B cell (primary cell): ENCODE measurements around the gene HDDC2. TPM values are rescaled to one million over a fixed set of nuclear protein-coding genes. Genes with fewer than 3 reads are reported as not detected.

Experiments
- ATAC-seq: fragments of 200-7000 bp; cut with Tn5 transposase; one replicate; pipeline ENCODE4 v1.10.0; 2021; ENCODE audit warnings: low read depth, mild to moderate bottlenecking, moderate number of reproducible peaks, moderate library complexity
- CTCF ChIA-PET: fragments of 350-600 bp; sonication (Branson Sonifier 250); formaldehyde crosslinking; loops from one replicate; lab custom pipeline; 2021; ENCODE audit warnings: antibody characterized with exemption, inconsistent platforms; lab: Charles Lee
- POLR2A ChIA-PET: fragments of 350-600 bp; sonication (Branson Sonifier 250); formaldehyde crosslinking; loops from one replicate; lab custom pipeline; 2021; ENCODE audit warnings: antibody characterized with exemption; lab: Charles Lee
- DNase-seq: peaks from one replicate; pipeline ENCODE4 v3.0.0; 2013
- H2AFZ ChIP-seq: 2 replicates; pipeline ENCODE4 v1.6.1; 2012; ENCODE audit warnings: mild to moderate bottlenecking, low read depth, low read length; ENCODE audit not compliant: insufficient read depth, poor library complexity, severe bottlenecking
- H3K27ac ChIP-seq, 2 donors: 1 replicate in 1 of 2; 2 replicates in 1 of 2; pipeline ENCODE4 v1.5.1; 2012 to 2013; ENCODE audit warnings: low read length in 2 of 2, mild to moderate bottlenecking in 2 of 2, moderate library complexity in 1 of 2
- H3K27me3 ChIP-seq, 4 experiments: fragments of 200-600 bp in 1 of 4; sonication (generic) in 1 of 4; replicated peaks in 1 of 4; 1 replicate in 2 of 4; 2 replicates in 2 of 4; pipeline versions ENCODE4 v1.6.1 to v1.7.0; 2013 to 2016; ENCODE audit warnings: low read length in 3 of 4, mild to moderate bottlenecking in 2 of 4, mixed read lengths in 1 of 4, moderate library complexity in 1 of 4; ENCODE audit not compliant: insufficient read depth in 4 of 4, control insufficient read depth in 3 of 4; ENCODE audit errors: control extremely low read depth in 1 of 4
- H3K36me3 ChIP-seq, 2 experiments: replicated peaks in 1 of 2; 1 replicate in 1 of 2; 2 replicates in 1 of 2; pipeline versions ENCODE4 v1.6.1 to v1.7.1; 2013; ENCODE audit warnings: low read length in 1 of 2; ENCODE audit not compliant: insufficient read depth in 2 of 2, control insufficient read depth in 1 of 2; ENCODE audit errors: control extremely low read depth in 1 of 2, extremely low read depth in 1 of 2
- H3K4me1 ChIP-seq, 2 donors: fragments of 200-600 bp in 1 of 2; sonication (generic) in 1 of 2; 1 replicate in 1 of 2; 2 replicates in 1 of 2; pipeline versions ENCODE4 v1.5.1 to v1.6.1; 2013 to 2017; ENCODE audit warnings: low read length in 2 of 2; ENCODE audit not compliant: control insufficient read depth in 2 of 2, insufficient read depth in 2 of 2
- H3K4me2 ChIP-seq: replicated peaks from 2 replicates; pipeline ENCODE3; 2012; ENCODE audit warnings: mild to moderate bottlenecking, low read depth, low read length; ENCODE audit not compliant: poor library complexity, severe bottlenecking
- H3K4me3 ChIP-seq, 5 experiments: fragments of 200-600 bp in 1 of 5; sonication (generic) in 1 of 5; 1 replicate in 3 of 5; 2 replicates in 2 of 5; pipeline versions ENCODE4 v1.5.1 to v1.7.0; 2011 to 2016; ENCODE audit warnings: low read length in 4 of 5, mild to moderate bottlenecking in 4 of 5, low read depth in 2 of 5, control low read depth in 1 of 5, moderate library complexity in 1 of 5; ENCODE audit not compliant: insufficient read depth in 1 of 5; ENCODE audit errors: control extremely low read depth in 1 of 5, extremely low read depth in 1 of 5
- H3K79me2 ChIP-seq: fragments of 200-600 bp; sonication (generic); one replicate; pipeline ENCODE4 v1.6.0; 2016; ENCODE audit warnings: low read length; ENCODE audit not compliant: control insufficient read depth, insufficient read depth
- H3K9ac ChIP-seq: fragments of 200-600 bp; sonication (generic); 2 replicates; pipeline ENCODE4 v1.6.1; 2017; ENCODE audit warnings: mild to moderate bottlenecking, low read length, moderate library complexity
- H3K9me3 ChIP-seq, 3 donors: one replicate each; pipeline versions ENCODE4 v1.6.1 to v1.7.1; 2013; ENCODE audit warnings: low read length in 2 of 3; ENCODE audit not compliant: control insufficient read depth in 2 of 3, insufficient read depth in 1 of 3; ENCODE audit errors: control extremely low read depth in 1 of 3
- H4K20me1 ChIP-seq: 2 replicates; pipeline ENCODE4 v1.6.0; 2012; ENCODE audit warnings: mild to moderate bottlenecking, low read length; ENCODE audit not compliant: insufficient read depth, control insufficient read depth, poor library complexity, severe bottlenecking
- H3K27ac Mint-ChIP-seq: one replicate; pipeline ENCODE4 v1.8.0; 2021; ENCODE audit warnings: mixed read lengths
- H3K27me3 Mint-ChIP-seq: one replicate; pipeline ENCODE4 v1.8.0; 2021; ENCODE audit warnings: mixed read lengths
- H3K4me1 Mint-ChIP-seq: one replicate; pipeline ENCODE4 v1.8.0; 2021; ENCODE audit warnings: mixed read lengths
- H3K4me3 Mint-ChIP-seq: one replicate; pipeline ENCODE4 v1.8.0; 2021; ENCODE audit warnings: mixed read lengths
- H3K9me3 Mint-ChIP-seq: one replicate; pipeline ENCODE4 v1.8.0; 2022; ENCODE audit warnings: mixed read lengths; ENCODE audit not compliant: insufficient read depth
- CTCF ChIP-seq: fragments of 200-600 bp; IDR thresholded peaks from one replicate; pipeline ENCODE4 v1.8.0; 2022; ENCODE audit warnings: antibody characterized with exemption, mild to moderate bottlenecking
- EZH2 ChIP-seq: IDR thresholded peaks from 2 replicates; pipeline ENCODE4 v1.6.1; 2012; ENCODE audit warnings: borderline replicate concordance, low read depth, mild to moderate bottlenecking, moderate library complexity, low read length; ENCODE audit not compliant: insufficient read depth, poor library complexity, severe bottlenecking
- intact Hi-C: fragments of 100-400 bp; cut with micrococcal nuclease; formaldehyde crosslinking; loops from one replicate; pipeline ENCODE4 v1.10.0; 2022
- polyA plus RNA-seq: library from polyadenylated mRNA; depleted of rRNA; stranded (reverse); fragments of >200 nt; gene quantifications from 2 replicates; pipeline ENCODE4 v1.2.3, GENCODE V29; 2012
- total RNA-seq, 2 donors: library from RNA; stranded (reverse); fragments of 120-200 nt in 1 of 2; gene quantifications; 1 replicate in 1 of 2; 2 replicates in 1 of 2; pipeline versions ENCODE4 v1.2.3 to v1.2.4, GENCODE V29; 2013 to 2022

HDDC2 gene
- total and polyA plus RNA-seq, 2 donors (not counting 1 experiment from before 2014, with no cell fraction given), result 31.6 to 37.6 TPM

- intact Hi-C loops, result no loop called here
- POLR2A ChIA-PET, result no interaction called here
Observed at GRCh38 chr6:125246566-125246965, 55.2 kb downstream of the HDDC2 start.

More at GRCh38 chr6:125246566-125246965, 55.2 kb downstream of the HDDC2 start:
- H3K4me3 Mint-ChIP-seq, result no peak overlapping the region
- Histone ChIP-seq H3K9me3 (peaks cover 0 to 10% (median 6%) of the 10 kb centered on the region in 3 donors), H3K27ac (no peak overlapping the region), H3K27me3 (no peaks in the 10 kb centered on the region), H3K9ac (no peak overlapping the region), H2AFZ (no peak overlapping the region), H3K79me2 (no peaks in the 10 kb centered on the region), H3K4me1 (no peaks in the 10 kb centered on the region), H3K4me3 (no peak overlapping the region), H4K20me1 (no peaks in the 10 kb centered on the region), H3K36me3 (no peaks in the 10 kb centered on the region), H3K4me2 (no peak overlapping the region)
- no peak overlapping the region for H3K27ac Mint-ChIP-seq
- ATAC-seq, result no peak
- H3K4me1 Mint-ChIP-seq, result no peaks in the 10 kb centered on the region
- peaks cover 10% of the 10 kb centered on the region for H3K9me3 Mint-ChIP-seq
- no peak for DNase-seq
- CTCF ChIA-PET, result no interaction called here
- peaks cover 12% of the 10 kb centered on the region for H3K27me3 Mint-ChIP-seq
- no peak for TF ChIP-seq EZH2
- no peak for TF ChIP-seq CTCF
